GM12872 (cell line): ENCODE results near the gene CDHR3.
A peak's percentile ranks its signal among the peaks of the same experiment; 100 is the strongest.

Experiments
- CTCF ChIP-seq: IDR thresholded peaks from 3 replicates; pipeline ENCODE4 v1.5.1; 2011; ENCODE audit warnings: low read depth, mild to moderate bottlenecking, low read length, moderate library complexity; ENCODE audit not compliant: insufficient read depth

Gene CDHR3

DNA sequence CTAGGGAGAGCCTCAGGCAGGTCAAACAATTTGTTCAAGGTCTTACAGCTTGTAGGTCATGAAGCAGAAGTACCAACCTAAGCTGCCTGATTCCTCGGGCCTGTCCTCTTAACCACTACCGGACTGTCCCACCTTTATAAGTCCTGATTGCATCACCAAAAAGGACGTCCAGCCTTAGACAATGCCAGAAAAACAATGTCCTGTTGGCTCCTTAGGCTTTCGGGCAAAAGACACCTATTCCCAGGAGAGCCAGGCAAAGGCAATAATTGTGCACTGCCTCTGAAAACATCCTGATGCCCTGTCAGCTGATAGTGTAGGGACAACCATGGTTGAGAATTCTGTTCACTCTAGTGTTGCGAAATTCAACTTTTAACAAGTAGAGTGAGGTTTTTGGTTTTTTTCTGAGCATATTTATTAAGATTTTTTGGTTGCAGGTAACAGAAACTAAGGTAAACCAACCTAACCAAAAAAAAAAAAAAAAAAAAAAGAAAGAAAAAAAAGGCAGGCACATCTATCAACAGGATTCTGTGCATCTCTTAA, 40.5 kb downstream of the CDHR3 start:
- no peak for TF ChIP-seq CTCF

- no peak for TF ChIP-seq CTCF
Measured at GRCh38 chr7:106006906-106007305, 43.8 kb downstream of the CDHR3 start.

GRCh38 chr7:106009503-106010226, 46.6 kb downstream of the CDHR3 start:
- TF ChIP-seq CTCF = peak; percentile 94

DNA sequence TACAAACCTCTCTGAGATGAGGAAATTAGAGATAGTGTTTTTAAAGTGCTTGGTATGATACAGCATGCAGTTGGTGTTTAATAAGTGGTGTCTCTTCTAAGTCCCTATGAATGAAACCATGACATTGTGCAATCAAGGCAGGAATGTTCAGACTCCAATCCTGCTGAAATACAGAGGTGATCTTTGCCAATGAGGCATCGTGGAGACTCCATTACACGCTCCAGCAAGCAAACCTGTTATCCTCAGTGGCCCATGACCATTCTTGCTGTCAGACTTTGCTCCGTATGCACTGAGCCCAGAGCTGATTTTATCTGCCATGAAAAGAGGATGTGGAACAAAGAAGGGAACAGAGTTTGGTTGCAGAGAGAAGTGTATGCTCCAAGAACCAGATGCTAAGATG, 47.3 kb downstream of the CDHR3 start:
- TF ChIP-seq CTCF = no peak

DNA sequence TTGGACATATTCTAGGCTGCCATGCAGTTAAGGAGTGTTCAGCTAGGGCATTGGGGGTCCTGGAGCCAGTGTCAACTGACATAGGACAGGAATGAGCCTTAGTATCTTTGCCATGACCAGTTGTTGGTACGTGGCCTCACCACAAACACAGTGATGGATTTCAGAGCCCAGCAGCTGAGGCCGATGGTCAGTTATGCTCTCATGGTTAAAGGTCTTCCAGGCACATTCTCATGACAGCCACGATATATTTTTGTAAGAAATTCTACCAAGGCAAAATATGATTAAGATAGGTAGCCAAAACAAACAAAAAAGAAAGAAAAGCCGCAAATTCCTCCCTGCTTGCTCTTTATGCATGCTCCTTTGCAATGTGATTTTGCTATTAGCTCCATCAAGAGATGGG, 47.8 kb downstream of the CDHR3 start:
- TF ChIP-seq CTCF = no peak

GRCh38 chr7:106012184-106012583, 49.1 kb downstream of the CDHR3 start:
- no peak for TF ChIP-seq CTCF

- TF ChIP-seq CTCF = no peak
Measured at GRCh38 chr7:106012935-106013439, 49.9 kb downstream of the CDHR3 start.
